Trophoblast cell (in vitro differentiated cells and primary cell): ENCODE measurements around the gene SPACA1.

Experiments
- DNase-seq, 2 donors: peaks; one replicate each; pipeline ENCODE4 v3.0.0-alpha.2; 2016
- H2AFZ ChIP-seq: 2 replicates; pipeline ENCODE4 v1.6.1; 2013; ENCODE audit warnings: low read length, moderate library complexity, mild to moderate bottlenecking; ENCODE audit not compliant: insufficient read depth, poor library complexity
- H2AK5ac ChIP-seq: 2 replicates; pipeline ENCODE4 v1.6.1; 2013; ENCODE audit warnings: mild to moderate bottlenecking, low read length
- H2BK120ac ChIP-seq: 2 replicates; pipeline ENCODE4 v1.6.1; 2013; ENCODE audit warnings: low read length, mild to moderate bottlenecking, moderate library complexity; ENCODE audit not compliant: insufficient read depth, poor library complexity
- H2BK12ac ChIP-seq: 2 replicates; pipeline ENCODE4 v1.6.1; 2013; ENCODE audit warnings: mild to moderate bottlenecking, low read length, moderate library complexity
- H2BK5ac ChIP-seq: 2 replicates; pipeline ENCODE4 v1.6.1; 2013; ENCODE audit warnings: low read length, low read depth, moderate library complexity, mild to moderate bottlenecking; ENCODE audit not compliant: poor library complexity
- H3K14ac ChIP-seq: 2 replicates; pipeline ENCODE4 v1.6.1; 2013; ENCODE audit warnings: mild to moderate bottlenecking, low read length
- H3K18ac ChIP-seq: 2 replicates; pipeline ENCODE4 v1.6.1; 2013; ENCODE audit warnings: mild to moderate bottlenecking, low read length
- H3K23ac ChIP-seq: 2 replicates; pipeline ENCODE4 v1.6.1; 2013; ENCODE audit warnings: low read length
- H3K27ac ChIP-seq: 2 replicates; pipeline ENCODE4 v1.5.1; 2013; ENCODE audit warnings: low read depth, mild to moderate bottlenecking, inconsistent platforms, low read length, moderate library complexity
- H3K27me3 ChIP-seq: 2 replicates; pipeline ENCODE4 v1.6.1; 2013; ENCODE audit warnings: inconsistent platforms, mild to moderate bottlenecking, low read length, moderate library complexity; ENCODE audit not compliant: insufficient read depth
- H3K36me3 ChIP-seq, 2 experiments: 1 replicate in 1 of 2; 2 replicates in 1 of 2; pipeline ENCODE4 v1.6.1; 2013; ENCODE audit warnings: low read length in 2 of 2, mild to moderate bottlenecking in 2 of 2, moderate library complexity in 1 of 2; ENCODE audit not compliant: insufficient read depth in 2 of 2, control insufficient read depth in 1 of 2
- H3K4ac ChIP-seq: 2 replicates; pipeline ENCODE4 v1.6.1; 2013; ENCODE audit warnings: low read depth, mild to moderate bottlenecking, low read length, moderate library complexity
- H3K4me1 ChIP-seq, 2 experiments: 1 replicate in 1 of 2; 2 replicates in 1 of 2; pipeline ENCODE4 v1.6.1; 2013; ENCODE audit warnings: low read length in 2 of 2, mild to moderate bottlenecking in 2 of 2, moderate library complexity in 1 of 2; ENCODE audit not compliant: insufficient read depth in 2 of 2, control insufficient read depth in 1 of 2
- H3K4me2 ChIP-seq: 2 replicates; pipeline ENCODE4 v1.6.1; 2013; ENCODE audit warnings: inconsistent platforms, mild to moderate bottlenecking, low read length, moderate library complexity
- H3K4me3 ChIP-seq: 2 replicates; pipeline ENCODE4 v1.5.1; 2013; ENCODE audit warnings: mild to moderate bottlenecking, low read depth, low read length, inconsistent platforms
- H3K79me1 ChIP-seq: one replicate; pipeline ENCODE4 v1.6.1; 2013; ENCODE audit warnings: low read length
- H3K79me2 ChIP-seq: 2 replicates; pipeline ENCODE4 v1.6.1; 2013; ENCODE audit warnings: low read length, mild to moderate bottlenecking; ENCODE audit not compliant: control insufficient read depth, insufficient read depth, poor library complexity
- H3K9ac ChIP-seq: 2 replicates; pipeline ENCODE4 v1.6.1; 2013; ENCODE audit warnings: mild to moderate bottlenecking, low read length
- H3K9me3 ChIP-seq: 2 replicates; pipeline ENCODE4 v1.6.1; 2013; ENCODE audit warnings: low read depth, mild to moderate bottlenecking, control low read depth, inconsistent platforms, low read length; ENCODE audit not compliant: insufficient read depth
- H4K12ac ChIP-seq: 2 replicates; pipeline ENCODE4 v1.6.1; 2013; ENCODE audit warnings: low read depth, mild to moderate bottlenecking, low read length, moderate library complexity
- H4K8ac ChIP-seq: 2 replicates; pipeline ENCODE4 v1.6.1; 2013; ENCODE audit warnings: low read depth, mild to moderate bottlenecking, low read length, moderate library complexity
- H4K91ac ChIP-seq: one replicate; pipeline ENCODE4 v1.6.1; 2013; ENCODE audit warnings: low read depth, mild to moderate bottlenecking, low read length, moderate library complexity
- WGBS: extraction: QIAGEN DNeasy Blood & Tissue Kit; methylation state at CpG from one replicate; pipeline ENCODE4 v1.1.7; 2013; ENCODE audit warnings: missing lambda C conversion rate; ENCODE audit not compliant: insufficient read length, insufficient coverage; ENCODE audit errors: extremely low coverage; 5-methylcytosine and 5-hydroxymethylcytosine counted together

SPACA1 gene

GRCh38 chr6:88045521-88046136 is 2.0 kb upstream of the SPACA1 start:
- Histone ChIP-seq H2BK5ac (no peak overlapping the region), H3K4ac (no peak overlapping the region), H3K36me3 (no peaks in the 10 kb centered on the region), H2BK120ac (no peak overlapping the region), H3K79me1 (no peaks in the 10 kb centered on the region), H3K9ac (no peak overlapping the region), H4K91ac (no peak overlapping the region), H2AFZ (no peak overlapping the region), H3K4me1 (no peaks in the 10 kb centered on the region), H3K18ac (no peak overlapping the region), H2AK5ac (no peak overlapping the region), H3K79me2 (no peaks in the 10 kb centered on the region), H3K4me3 (no peak overlapping the region), H4K12ac (no peak overlapping the region), H3K27me3 (no peaks in the 10 kb centered on the region), H3K23ac (no peak overlapping the region), H3K4me2 (no peak overlapping the region), H3K9me3 (no peaks in the 10 kb centered on the region), H2BK12ac (no peak overlapping the region), H4K8ac (no peak overlapping the region), H3K14ac (no peak overlapping the region), H3K27ac (no peak overlapping the region)
- no peak for DNase-seq
- WGBS, result no CpG with 5 or more reads among the region's 1 CpG

GRCh38 chr6:88048578-88048977 is 937 bp downstream of the SPACA1 start:
- H4K8ac ChIP-seq, result no peak overlapping the region
- H3K4me3 ChIP-seq, result no peak overlapping the region
- H2BK120ac ChIP-seq, result no peak overlapping the region
- no peak overlapping the region for H2AFZ ChIP-seq
- no peak overlapping the region for H3K18ac ChIP-seq
- no peak overlapping the region for H2AK5ac ChIP-seq
- H3K36me3 ChIP-seq, result no peaks in the 10 kb centered on the region
- no peak overlapping the region for H3K14ac ChIP-seq
- H2BK5ac ChIP-seq, result no peak overlapping the region
- H3K23ac ChIP-seq, result no peak overlapping the region
- no peak overlapping the region for H4K12ac ChIP-seq
- no peaks in the 10 kb centered on the region for H3K4me1 ChIP-seq
- H3K9ac ChIP-seq, result no peak overlapping the region
- H3K9me3 ChIP-seq, result no peaks in the 10 kb centered on the region
- no peak for DNase-seq
- H3K27ac ChIP-seq, result no peak overlapping the region
- no peaks in the 10 kb centered on the region for H3K27me3 ChIP-seq
- no peaks in the 10 kb centered on the region for H3K79me2 ChIP-seq
- no peak overlapping the region for H3K4me2 ChIP-seq
- no peak overlapping the region for H3K4ac ChIP-seq
- H4K91ac ChIP-seq, result no peak overlapping the region
- no CpG with 5 or more reads among the region's 3 CpGs for WGBS
- H2BK12ac ChIP-seq, result no peak overlapping the region
- no peaks in the 10 kb centered on the region for H3K79me1 ChIP-seq

- Histone ChIP-seq H3K23ac (no peak overlapping the region), H3K27me3 (no peaks in the 10 kb centered on the region), H2BK12ac (no peak overlapping the region), H3K36me3 (no peaks in the 10 kb centered on the region), H3K18ac (no peak overlapping the region), H2AK5ac (no peak overlapping the region), H3K79me1 (no peaks in the 10 kb centered on the region), H3K27ac (no peak overlapping the region), H2BK120ac (no peak overlapping the region), H2BK5ac (no peak overlapping the region), H4K8ac (no peak overlapping the region), H2AFZ (no peak overlapping the region), H3K79me2 (no peaks in the 10 kb centered on the region), H3K14ac (no peak overlapping the region), H3K4me2 (no peak overlapping the region), H3K9me3 (no peaks in the 10 kb centered on the region), H3K9ac (no peak overlapping the region), H3K4me1 (no peaks in the 10 kb centered on the region), H3K4me3 (no peak overlapping the region), H4K12ac (no peak overlapping the region), H3K4ac (no peak overlapping the region), H4K91ac (no peak overlapping the region)
- WGBS, result no CpG with 5 or more reads among the region's 4 CpGs
- no peak for DNase-seq
Measured at GRCh38 chr6:88050140-88050818, 2.6 kb downstream of the SPACA1 start.

DNA sequence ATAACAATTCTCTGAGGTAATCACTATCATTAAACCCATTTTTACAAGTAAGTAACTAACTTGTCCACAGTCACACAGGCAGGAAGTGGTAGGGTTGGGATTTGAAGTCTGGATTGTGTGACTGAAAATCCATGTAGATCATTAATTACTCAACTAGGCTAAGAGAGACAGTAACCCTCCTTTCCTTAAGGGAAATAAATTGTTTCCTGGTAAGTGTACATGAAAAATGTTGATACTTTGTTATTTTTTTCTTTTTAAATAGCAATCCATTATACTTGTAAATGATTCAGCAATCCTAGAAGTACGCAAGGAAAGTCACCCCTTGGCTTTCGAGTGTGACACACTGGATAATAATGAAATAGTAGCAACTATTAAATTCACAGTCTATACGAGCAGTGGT is 11.6 kb downstream of the SPACA1 start:
- no peak for DNase-seq
- no peaks in the 10 kb centered on the region for H3K9me3 ChIP-seq
- no peak overlapping the region for H2AFZ ChIP-seq
- no peaks in the 10 kb centered on the region for H3K4me1 ChIP-seq
- no peak overlapping the region for H3K27ac ChIP-seq
- no peak overlapping the region for H2AK5ac ChIP-seq
- no peak overlapping the region for H2BK12ac ChIP-seq
- no peaks in the 10 kb centered on the region for H3K79me2 ChIP-seq
- no peak overlapping the region for H2BK5ac ChIP-seq
- H3K4me2 ChIP-seq, result no peak overlapping the region
- no peaks in the 10 kb centered on the region for H3K36me3 ChIP-seq
- no peak overlapping the region for H3K14ac ChIP-seq
- no CpG with 5 or more reads among the region's 3 CpGs for WGBS
- no peak overlapping the region for H4K91ac ChIP-seq
- H4K12ac ChIP-seq, result no peak overlapping the region
- H3K4ac ChIP-seq, result no peak overlapping the region
- H3K23ac ChIP-seq, result no peak overlapping the region
- H3K9ac ChIP-seq, result no peak overlapping the region
- no peak overlapping the region for H2BK120ac ChIP-seq
- no peaks in the 10 kb centered on the region for H3K79me1 ChIP-seq
- H4K8ac ChIP-seq, result no peak overlapping the region
- H3K18ac ChIP-seq, result no peak overlapping the region
- no peak overlapping the region for H3K4me3 ChIP-seq
- no peaks in the 10 kb centered on the region for H3K27me3 ChIP-seq
